NCI-H1436 (cell line): ENCODE results near the gene ITGA5.
"Not testable (repeated sequence)": the region's sequence is repeated elsewhere in the genome, so short reads cannot be mapped to it uniquely, and the experiment has no call there.

Source experiments
- DNase-seq: peaks from one replicate; lab custom pipeline; 2025; lab: John Stamatoyannopoulos, UW

ITGA5 gene

GRCh38 chr12:54371328-54372112, 47.5 kb downstream of the ITGA5 start:
- no peak for DNase-seq

- no peak for DNase-seq
Observed at GRCh38 chr12:54370171-54370730, 48.8 kb downstream of the ITGA5 start.

- no peak for DNase-seq
Observed at GRCh38 chr12:54369597-54370131, 49.4 kb downstream of the ITGA5 start.

- DNase-seq = peak; percentile 80
Observed at GRCh38 chr12:54368709-54369596, 50.1 kb downstream of the ITGA5 start.

GRCh38 chr12:54368025-54368708, 50.9 kb downstream of the ITGA5 start:
- DNase-seq = no peak

- no peak for DNase-seq
Observed at GRCh38 chr12:54364413-54364812, 54.7 kb downstream of the ITGA5 start, which contains the start of gene GPR84. TSS of gene GPR84 (minus strand) at chr12:54364486. CDS start at chr12:54363851, 635 bp downstream.

- DNase-seq = no peak
Observed at GRCh38 chr12:54363618-54364017, 55.4 kb downstream of the ITGA5 start.

- DNase-seq = no peak
Observed at GRCh38 chr12:54363047-54363446, 56.0 kb downstream of the ITGA5 start.

GRCh38 chr12:54360717-54361456, 58.2 kb downstream of the ITGA5 start:
- peak; percentile 61 for DNase-seq

- no peak for DNase-seq
Observed at GRCh38 chr12:54359762-54360351, 59.2 kb downstream of the ITGA5 start.

- DNase-seq = peak; percentile 99
Observed at GRCh38 chr12:54358945-54359761, 59.9 kb downstream of the ITGA5 start.

- peak; percentile 39 for DNase-seq
Observed at GRCh38 chr12:54358191-54358944, 60.7 kb downstream of the ITGA5 start.

GRCh38 chr12:54357506-54358190, 61.4 kb downstream of the ITGA5 start:
- DNase-seq = no peak

GRCh38 chr12:54356951-54357356, 62.1 kb downstream of the ITGA5 start:
- no peak for DNase-seq

- no peak for DNase-seq
Observed at GRCh38 chr12:54356228-54356627, 62.8 kb downstream of the ITGA5 start.

- DNase-seq = no peak
Observed at GRCh38 chr12:54355104-54355815, 63.8 kb downstream of the ITGA5 start.

GRCh38 chr12:54354271-54354670, 64.8 kb downstream of the ITGA5 start:
- DNase-seq = not testable (repeated sequence)
